K562 (cell line): Measurements from ENCODE around the gene IGSF9. TPM values are rescaled to one million over a fixed set of nuclear protein-coding genes. Genes with fewer than 3 reads are reported as not detected.

Experiments used
- ATAC-seq: fragments of 200-7000 bp; cut with Tn5 transposase; 3 replicates; pipeline ENCODE4 v1.9.1; 2020; ENCODE audit warnings: moderate library complexity
- BruUV-seq: library from RNA; stranded (reverse); fragments of 400-500 nt; replicated peaks from 2 replicates; lab custom pipeline; 2021; lab: Mats Ljungman, UMichigan
- CTCF ChIA-PET: fragments of 300-600 bp; formaldehyde crosslinking; extraction: SDS; loops from one replicate; lab custom pipeline; 2021; ENCODE audit warnings: low intra/inter-chr PET ratio; lab: Yijun Ruan, JAX
- POLR2A ChIA-PET: fragments of 300-600, 350-650 bp; sonication (Branson Sonifier 250); formaldehyde crosslinking; extraction: SDS; loops from one replicate; lab custom pipeline; 2021; ENCODE audit warnings: antibody characterized with exemption, inconsistent platforms; lab: Yijun Ruan, JAX
- DNase-seq, 4 experiments: peaks; one replicate each; pipeline versions ENCODE4 v3.0.0 to v3.0.0-alpha.2; 2011 to 2018; ENCODE audit warnings: low spot score in 3 of 4, mixed read lengths in 3 of 4; ENCODE audit errors: extremely low read depth in 1 of 4
- FAIRE-seq: peaks from 2 replicates; lab custom pipeline; 2011; peaks lifted over from hg19 to GRCh38; lab: Jason Lieb, UNC
- H2AFZ ChIP-seq: 2 replicates; pipeline ENCODE4 v1.6.0; 2011; ENCODE audit warnings: low read depth, low read length, control low read depth, inconsistent platforms
- H3K27ac ChIP-seq: fragments of 200-600 bp; 3 replicates; pipeline ENCODE4 v1.8.0; 2011; ENCODE audit warnings: low read depth, mild to moderate bottlenecking, control low read depth, inconsistent platforms, low read length, moderate library complexity, mixed read lengths; ENCODE audit errors: extremely low read depth
- H3K27me3 ChIP-seq, 2 experiments: fragments of 300-600 bp in 1 of 2; 2 replicates in 1 of 2; 3 replicates in 1 of 2; pipeline versions ENCODE4 v1.6.0 to v1.8.0; 2011; ENCODE audit warnings: inconsistent platforms in 2 of 2, low read length in 2 of 2, mild to moderate bottlenecking in 1 of 2, mixed read lengths in 1 of 2, moderate library complexity in 1 of 2; ENCODE audit not compliant: control insufficient read depth in 2 of 2, insufficient read depth in 2 of 2
- H3K36me3 ChIP-seq: fragments of 300-600 bp; 3 replicates; pipeline ENCODE4 v1.8.0; 2011; ENCODE audit warnings: mild to moderate bottlenecking, low read length, inconsistent platforms; ENCODE audit not compliant: control insufficient read depth, insufficient read depth
- H3K4me1 ChIP-seq, 2 experiments: fragments of 200-600 bp in 1 of 2; replicated peaks in 1 of 2; 2 replicates in 1 of 2; 3 replicates in 1 of 2; pipeline versions ENCODE4 v1.5.1 to v1.8.0; 2011; ENCODE audit warnings: inconsistent platforms in 2 of 2, low read length in 2 of 2, mild to moderate bottlenecking in 1 of 2, mixed read lengths in 1 of 2, moderate library complexity in 1 of 2; ENCODE audit not compliant: control insufficient read depth in 2 of 2, insufficient read depth in 2 of 2
- H3K4me2 ChIP-seq: 2 replicates; pipeline ENCODE4 v1.6.1; 2011; ENCODE audit warnings: low read length, control low read depth, inconsistent platforms, mixed read lengths; ENCODE audit not compliant: insufficient read depth
- H3K4me3 ChIP-seq: fragments of 200-600 bp; sonication (generic), shearing (Covaris generic); 2 replicates; pipeline ENCODE4 v1.5.1; 2016; ENCODE audit warnings: control low read depth, inconsistent platforms
- H3K79me2 ChIP-seq: fragments of 200-600 bp; 3 replicates; pipeline ENCODE4 v1.8.0; 2011; ENCODE audit warnings: low read length, inconsistent platforms; ENCODE audit not compliant: control insufficient read depth, insufficient read depth
- H3K9ac ChIP-seq, 2 experiments: 2 replicates each; pipeline versions ENCODE4 v1.6.0 to v1.6.1; 2011; ENCODE audit warnings: low read depth in 2 of 2, low read length in 2 of 2, control low read depth in 1 of 2, inconsistent platforms in 1 of 2, mild to moderate bottlenecking in 1 of 2, mixed read lengths in 1 of 2; ENCODE audit not compliant: insufficient read depth in 1 of 2
- H3K9me1 ChIP-seq: one replicate; pipeline ENCODE4 v1.6.0; 2011; ENCODE audit warnings: inconsistent platforms, mild to moderate bottlenecking, low read length, moderate library complexity; ENCODE audit not compliant: control insufficient read depth, insufficient read depth
- H3K9me3 ChIP-seq: replicated peaks from 2 replicates; pipeline ENCODE4 v1.5.1; 2011; ENCODE audit warnings: low read depth, low read length, inconsistent platforms; ENCODE audit not compliant: control insufficient read depth, insufficient read depth
- H4K20me1 ChIP-seq: replicated peaks from 2 replicates; pipeline ENCODE4 v1.6.1; 2011; ENCODE audit warnings: low read length, inconsistent platforms, mixed read lengths; ENCODE audit not compliant: control insufficient read depth, insufficient read depth
- BDP1 ChIP-seq: IDR thresholded peaks from 3 replicates; pipeline ENCODE4 v1.6.1; 2011; ENCODE audit not compliant: insufficient read length, insufficient read depth
- CCAR2 ChIP-seq: fragments of 200-400 bp; formaldehyde crosslinking; IDR thresholded peaks from 2 replicates; pipeline ENCODE4 v1.6.1; 2017; ENCODE audit warnings: mild to moderate bottlenecking, low read depth, low read length
- CEBPB ChIP-seq: fragments of 450-650 bp; IDR thresholded peaks from 2 replicates; pipeline ENCODE4 v1.6.1; 2016; ENCODE audit warnings: missing genetic modification characterization, missing compliant biosample characterization
- CHD4 ChIP-seq: fragments of 200-600 bp; sonication (generic); IDR thresholded peaks from 3 replicates; pipeline ENCODE4 v1.6.1; 2012; ENCODE audit warnings: low read depth, mild to moderate bottlenecking, mixed read lengths, low read length, inconsistent platforms; ENCODE audit not compliant: insufficient read depth, insufficient replicate concordance, poor library complexity, severe bottlenecking
- PHB ChIP-seq: fragments of 250-450 bp; sonication (Bioruptor Pico); IDR thresholded peaks from 2 replicates; pipeline ENCODE4 v1.5.0; 2021
- PML ChIP-seq: IDR thresholded peaks from 2 replicates; pipeline ENCODE4 v1.6.1; 2012; ENCODE audit warnings: low read length, inconsistent platforms
- POLR2AphosphoS2 ChIP-seq: IDR thresholded peaks from 2 replicates; pipeline ENCODE4 v1.6.1; 2012; ENCODE audit warnings: low read length, improper control_type of control experiment
- POLR2AphosphoS5 ChIP-seq: IDR thresholded peaks from 2 replicates; pipeline ENCODE4 v1.6.1; 2011; ENCODE audit warnings: mild to moderate bottlenecking, low read depth, low read length, moderate library complexity; ENCODE audit not compliant: control insufficient read depth, insufficient read depth
- POLR2B ChIP-seq: fragments of 450-650 bp; IDR thresholded peaks from 2 replicates; pipeline ENCODE4 v1.6.1; 2018; ENCODE audit warnings: low read depth; ENCODE audit not compliant: partially characterized antibody
- PYGO2 ChIP-seq: fragments of 450-650 bp; IDR thresholded peaks from 2 replicates; pipeline ENCODE4 v1.6.1; 2016; ENCODE audit warnings: mild to moderate bottlenecking, missing genetic modification characterization, moderate library complexity, missing compliant biosample characterization
- SUPT5H ChIP-seq: fragments of 450-650 bp; IDR thresholded peaks from 2 replicates; pipeline ENCODE4 v1.6.1; 2016
- ZNF253 ChIP-seq: fragments of 250-450 bp; sonication (Bioruptor Pico); conservative IDR thresholded peaks from 2 replicates; pipeline ENCODE4 v1.6.1; 2021; ENCODE audit warnings: mild to moderate bottlenecking
- ZNF316 ChIP-seq: fragments of 450-650 bp; IDR thresholded peaks from 2 replicates; pipeline ENCODE4 v1.6.1; 2016
- ZNF707 ChIP-seq: fragments of 250-450 bp; sonication (Bioruptor Pico); conservative IDR thresholded peaks from 2 replicates; pipeline ENCODE4 v1.8.0; 2022; ENCODE audit warnings: inconsistent platforms, mild to moderate bottlenecking, moderate library complexity
- WGBS: fragments of 100-300 bp; shearing (Covaris generic); methylation state at CpG from one replicate; pipeline ENCODE4 v1.1.6; 2016; ENCODE audit warnings: low coverage, mixed read lengths; ENCODE audit not compliant: insufficient coverage; ENCODE audit errors: missing lambda C conversion rate; 5-methylcytosine and 5-hydroxymethylcytosine counted together
- in situ Hi-C: fragments of 300-500 bp; cut with MboI; formaldehyde crosslinking; loops from 4 replicates; pipeline ENCODE4 v1.15.0; 2018; ENCODE audit warnings: inconsistent platforms, mixed read lengths
- intact Hi-C: fragments of 100-400 bp; cut with micrococcal nuclease; formaldehyde crosslinking; loops from 2 replicates; pipeline ENCODE4 v1.14.2; 2022
- polyA plus RNA-seq, 8 experiments: library from polyadenylated mRNA; depleted of rRNA in 4 of 8; stranded (reverse) in 5 of 8; unstranded in 3 of 8; fragments of >200 nt; fragmentation: Nextera tagmentation in 2 of 8; fragmentation: Illumina TruSeq in 1 of 8; extraction: Ambion mirVana in 2 of 8; extraction: Trizol in 1 of 8; gene quantifications; 2 replicates each; pipeline versions ENCODE4 v1.2.1 to v1.2.3, GENCODE V29; 2011 to 2014; ENCODE audit warnings: inconsistent platforms in 1 of 8, missing spikeins in 1 of 8
- total RNA-seq, 7 experiments: library from RNA; depleted of rRNA in 6 of 7; stranded (reverse); fragments of >200 nt in 6 of 7; fragmentation: Illumina TruSeq in 2 of 7; extraction: Trizol in 2 of 7; gene quantifications; 2 replicates each; pipeline versions ENCODE4 v1.2.1 to v1.2.3, GENCODE V29; 2011 to 2021; ENCODE audit warnings: low replicate concordance in 1 of 7
- TF ChIP-seq, protein P1 (sequence below): sonication (generic); formaldehyde crosslinking; IDR thresholded peaks from 2 replicates; pipeline ENCODE4 v1.8.0; 2023; ENCODE audit warnings: mild to moderate bottlenecking, missing genetic modification reagents
- TF ChIP-seq, protein P2 (sequence below): fragments of 250-450 bp; sonication (Bioruptor Pico); IDR thresholded peaks from 2 replicates; pipeline ENCODE4 v1.5.0; 2021

The IGSF9 gene
- total and polyA plus RNA-seq, 9 of the 15 experiments (the other 6 are each of a cell fraction or from before 2014, with no cell fraction given) = 0.03 to 0.29 (median 0.07) TPM; not detected in 1

DNA sequence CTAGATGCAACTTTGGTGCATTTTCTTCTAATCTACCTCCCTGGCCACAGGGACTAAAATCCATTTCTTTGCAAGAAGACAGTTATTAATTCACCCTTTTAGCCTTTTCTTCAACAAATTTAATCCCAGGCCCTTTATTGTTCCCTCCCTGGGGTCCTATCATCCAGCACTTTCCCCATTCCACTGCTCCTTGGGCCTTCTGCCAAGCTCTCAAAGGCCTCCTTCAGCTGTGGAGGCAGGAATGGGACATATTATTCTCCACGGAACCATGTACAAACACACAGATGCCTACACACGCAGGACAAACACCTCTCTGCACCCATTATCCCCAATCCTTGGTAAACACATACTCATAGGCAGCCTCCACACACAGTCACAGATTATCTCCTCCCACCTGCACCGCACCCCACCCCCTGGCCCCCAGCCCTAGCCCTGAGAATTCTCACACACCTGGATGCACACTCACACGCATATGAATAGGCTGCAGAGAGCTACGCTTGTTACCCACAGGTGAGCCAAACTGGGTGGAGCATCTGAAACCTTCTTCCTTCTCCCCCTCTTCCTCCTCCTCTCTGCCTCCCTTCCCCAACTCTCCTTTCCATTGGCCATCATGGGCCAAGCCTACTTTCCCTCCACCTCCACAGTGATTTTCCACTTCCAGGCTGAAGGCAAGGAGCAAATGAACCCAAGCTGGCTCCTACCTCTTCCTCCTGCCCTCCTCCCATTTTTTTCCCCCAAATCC, 31.8 kb downstream of the IGSF9 start:
- POLR2A ChIA-PET = interaction anchor here (0.5 to 4.1 kb wide), 5 partner anchors 9 to 113 kb away, joined by 3 to 35 read pairs (median 3); partner anchors contain the start of gene TAGLN2

More for the DNA sequence above, 31.8 kb downstream of the IGSF9 start:
- no peaks in the 10 kb centered on the region for H3K9me1 ChIP-seq
- no peak overlapping the region for H3K4me3 ChIP-seq
- TF ChIP-seq SUPT5H (peak; percentile 64), CEBPB (tag) (no peak), POLR2B (peak; percentile 70), CCAR2 (no peak), CHD4 (no peak), POLR2AphosphoS2 (peak; percentile 37; the same call in 1 of the 2 replicates), PHB (no peak), ZNF253 (no peak), PYGO2 (tag) (no peak), ZNF316 (no peak), ZNF707 (CRISPR knock-in tag) (no peak), POLR2AphosphoS5 (peak; percentile 22; the same call in 1 of the 2 replicates), BDP1 (no peak), PML (no peak)
- TF ChIP-seq, protein P1, sequence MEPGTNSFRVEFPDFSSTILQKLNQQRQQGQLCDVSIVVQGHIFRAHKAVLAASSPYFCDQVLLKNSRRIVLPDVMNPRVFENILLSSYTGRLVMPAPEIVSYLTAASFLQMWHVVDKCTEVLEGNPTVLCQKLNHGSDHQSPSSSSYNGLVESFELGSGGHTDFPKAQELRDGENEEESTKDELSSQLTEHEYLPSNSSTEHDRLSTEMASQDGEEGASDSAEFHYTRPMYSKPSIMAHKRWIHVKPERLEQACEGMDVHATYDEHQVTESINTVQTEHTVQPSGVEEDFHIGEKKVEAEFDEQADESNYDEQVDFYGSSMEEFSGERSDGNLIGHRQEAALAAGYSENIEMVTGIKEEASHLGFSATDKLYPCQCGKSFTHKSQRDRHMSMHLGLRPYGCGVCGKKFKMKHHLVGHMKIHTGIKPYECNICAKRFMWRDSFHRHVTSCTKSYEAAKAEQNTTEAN (CRISPR knock-in tag) = no peak
- TF ChIP-seq, protein P2, sequence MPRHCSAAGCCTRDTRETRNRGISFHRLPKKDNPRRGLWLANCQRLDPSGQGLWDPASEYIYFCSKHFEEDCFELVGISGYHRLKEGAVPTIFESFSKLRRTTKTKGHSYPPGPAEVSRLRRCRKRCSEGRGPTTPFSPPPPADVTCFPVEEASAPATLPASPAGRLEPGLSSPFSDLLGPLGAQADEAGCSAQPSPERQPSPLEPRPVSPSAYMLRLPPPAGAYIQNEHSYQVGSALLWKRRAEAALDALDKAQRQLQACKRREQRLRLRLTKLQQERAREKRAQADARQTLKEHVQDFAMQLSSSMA = no peak
- H3K27ac ChIP-seq = no peak overlapping the region
- ATAC-seq (no peak), DNase-seq (no peak), FAIRE-seq (no peak)
- H3K9ac ChIP-seq = no peak overlapping the region
- H3K9me3 ChIP-seq = no peaks in the 10 kb centered on the region
- CTCF ChIA-PET = no interaction called here
- in situ Hi-C loops (no loop called here), intact Hi-C loops (no loop called here)
- peaks cover 26% of the 10 kb centered on the region; the same call in 2 of the 3 replicates for H3K36me3 ChIP-seq
- BruUV-seq = no TSS peak
- no peak overlapping the region for H2AFZ ChIP-seq
- no peak overlapping the region for H3K4me2 ChIP-seq
- no peaks in the 10 kb centered on the region for H3K27me3 ChIP-seq
- H3K4me1 ChIP-seq = peaks cover 17 to 33% of the 10 kb centered on the region in 2 experiments
- H3K79me2 ChIP-seq = no peaks in the 10 kb centered on the region
- 33% methylated on average over 5 of the region's 5 CpGs for WGBS
- H4K20me1 ChIP-seq = no peaks in the 10 kb centered on the region; the same call in none of the 2 replicates
